Skeletal muscle satellite cell (primary cell): Measurements from ENCODE around the gene CPT2.

ENCODE experiments used
- H3K27me3 ChIP-seq: 2 replicates; pipeline ENCODE4 v1.7.0; 2013; ENCODE audit warnings: low read length; ENCODE audit not compliant: control insufficient read depth, insufficient read depth
- H3K36me3 ChIP-seq: 2 replicates; pipeline ENCODE4 v1.7.0; 2013; ENCODE audit warnings: mild to moderate bottlenecking, control low read depth, low read length; ENCODE audit not compliant: insufficient read depth
- H3K4me1 ChIP-seq: 2 replicates; pipeline ENCODE4 v1.7.0; 2013; ENCODE audit warnings: low read length; ENCODE audit not compliant: control insufficient read depth, insufficient read depth
- H3K4me2 ChIP-seq: 2 replicates; pipeline ENCODE4 v1.7.0; 2013; ENCODE audit warnings: mild to moderate bottlenecking, low read length
- H3K4me3 ChIP-seq: 2 replicates; pipeline ENCODE4 v1.7.0; 2013; ENCODE audit warnings: low read length
- H3K9ac ChIP-seq: 2 replicates; pipeline ENCODE4 v1.7.0; 2013; ENCODE audit warnings: mild to moderate bottlenecking, low read depth, low read length, moderate library complexity
- H3K9me3 ChIP-seq: replicated peaks from 2 replicates; pipeline ENCODE4 v1.7.0; 2013; ENCODE audit warnings: mild to moderate bottlenecking, control low read depth, low read length

The CPT2 gene

GRCh38 chr1:53220962-53221286, 24.3 kb downstream of the CPT2 start:
- Histone ChIP-seq H3K4me1 (peaks cover 10% of the 10 kb centered on the region), H3K27me3 (no peaks in the 10 kb centered on the region), H3K9ac (peak overlapping the region; percentile 99), H3K9me3 (no peaks in the 10 kb centered on the region), H3K4me3 (peak overlapping the region; percentile 100), H3K4me2 (peak overlapping the region; percentile 99), H3K36me3 (peaks cover 16% of the 10 kb centered on the region)

- H3K4me1 ChIP-seq = peaks cover 21% of the 10 kb centered on the region
- H3K9ac ChIP-seq = peak overlapping the region; percentile 98
- H3K36me3 ChIP-seq = peaks cover 31% of the 10 kb centered on the region
- H3K4me3 ChIP-seq = peak overlapping the region; percentile 98
- H3K9me3 ChIP-seq = no peaks in the 10 kb centered on the region
- peak overlapping the region; percentile 97 for H3K4me2 ChIP-seq
- H3K27me3 ChIP-seq = no peaks in the 10 kb centered on the region
Measured at GRCh38 chr1:53237638-53238037, 41.0 kb downstream of the CPT2 start.

- H3K36me3 ChIP-seq = peaks cover 27% of the 10 kb centered on the region
- peak within 1 kb of the TSS; percentile 98 for H3K9ac ChIP-seq
- H3K27me3 ChIP-seq = no peaks in the 10 kb centered on the region
- no peaks in the 10 kb centered on the region for H3K9me3 ChIP-seq
- peak within 1 kb of the TSS; percentile 97 for H3K4me2 ChIP-seq
- H3K4me3 ChIP-seq = peak within 1 kb of the TSS; percentile 98
- H3K4me1 ChIP-seq = peaks cover 21% of the 10 kb centered on the region
Measured at GRCh38 chr1:53238197-53239155, 41.9 kb downstream of the CPT2 start, which contains the start of gene MAGOH. Gene MAGOH, minus strand, starts transcription at chr1:53238518. Its CDS starts 70 bp downstream, at chr1:53238448.

GRCh38 chr1:53241828-53242227, 45.2 kb downstream of the CPT2 start:
- Histone ChIP-seq H3K4me2 (no peak overlapping the region), H3K4me3 (no peak overlapping the region), H3K4me1 (peaks cover 12% of the 10 kb centered on the region), H3K9ac (no peak overlapping the region), H3K9me3 (no peaks in the 10 kb centered on the region), H3K36me3 (peaks cover 6% of the 10 kb centered on the region), H3K27me3 (no peaks in the 10 kb centered on the region)

GRCh38 chr1:53242381-53242780, 45.8 kb downstream of the CPT2 start:
- Histone ChIP-seq H3K9me3 (no peaks in the 10 kb centered on the region), H3K4me1 (peaks cover 7% of the 10 kb centered on the region), H3K9ac (no peak overlapping the region), H3K27me3 (no peaks in the 10 kb centered on the region), H3K4me3 (no peak overlapping the region), H3K36me3 (peaks cover 8% of the 10 kb centered on the region), H3K4me2 (no peak overlapping the region)

GRCh38 chr1:53244141-53244540, 47.5 kb downstream of the CPT2 start:
- Histone ChIP-seq H3K4me3 (no peak overlapping the region), H3K36me3 (peaks cover 16% of the 10 kb centered on the region), H3K9ac (no peak overlapping the region), H3K4me1 (peaks cover under 1% of the 10 kb centered on the region), H3K4me2 (no peak overlapping the region), H3K27me3 (no peaks in the 10 kb centered on the region), H3K9me3 (no peaks in the 10 kb centered on the region)

GRCh38 chr1:53246261-53247134, 49.9 kb downstream of the CPT2 start:
- H3K9ac ChIP-seq = no peak overlapping the region
- H3K4me2 ChIP-seq = no peak overlapping the region
- H3K4me3 ChIP-seq = no peak overlapping the region
- H3K4me1 ChIP-seq = no peaks in the 10 kb centered on the region
- no peaks in the 10 kb centered on the region for H3K27me3 ChIP-seq
- no peaks in the 10 kb centered on the region for H3K9me3 ChIP-seq
- peaks cover 31% of the 10 kb centered on the region for H3K36me3 ChIP-seq

- peaks cover 32% of the 10 kb centered on the region for H3K36me3 ChIP-seq
Measured at GRCh38 chr1:53249706-53250105, 53.1 kb downstream of the CPT2 start.

GRCh38 chr1:53250325-53250724, 53.7 kb downstream of the CPT2 start:
- H3K9ac ChIP-seq = no peak overlapping the region
- H3K9me3 ChIP-seq = no peaks in the 10 kb centered on the region
- peaks cover 38% of the 10 kb centered on the region for H3K36me3 ChIP-seq
- H3K27me3 ChIP-seq = no peaks in the 10 kb centered on the region
- H3K4me3 ChIP-seq = no peak overlapping the region
- H3K4me2 ChIP-seq = no peak overlapping the region
- H3K4me1 ChIP-seq = no peaks in the 10 kb centered on the region

More at GRCh38 chr1:53249706-53250105, 53.1 kb downstream of the CPT2 start:
- Histone ChIP-seq H3K4me3 (no peak overlapping the region), H3K9ac (no peak overlapping the region), H3K4me1 (no peaks in the 10 kb centered on the region), H3K27me3 (no peaks in the 10 kb centered on the region), H3K9me3 (no peaks in the 10 kb centered on the region), H3K4me2 (no peak overlapping the region)

GRCh38 chr1:53254011-53254640, 57.5 kb downstream of the CPT2 start:
- Histone ChIP-seq H3K4me1 (no peaks in the 10 kb centered on the region), H3K27me3 (no peaks in the 10 kb centered on the region), H3K36me3 (peaks cover 29% of the 10 kb centered on the region), H3K4me3 (no peak overlapping the region), H3K4me2 (no peak overlapping the region), H3K9me3 (no peaks in the 10 kb centered on the region), H3K9ac (no peak overlapping the region)

GRCh38 chr1:53255031-53255430, 58.4 kb downstream of the CPT2 start:
- no peak overlapping the region for H3K4me3 ChIP-seq
- no peaks in the 10 kb centered on the region for H3K9me3 ChIP-seq

More at GRCh38 chr1:53255031-53255430, 58.4 kb downstream of the CPT2 start:
- no peaks in the 10 kb centered on the region for H3K4me1 ChIP-seq
- peaks cover 31% of the 10 kb centered on the region for H3K36me3 ChIP-seq
- no peak overlapping the region for H3K4me2 ChIP-seq
- no peaks in the 10 kb centered on the region for H3K27me3 ChIP-seq
- H3K9ac ChIP-seq = no peak overlapping the region
